Stomach (tissue), 9 donors: ENCODE measurements around the gene SHISA6. TPM values are rescaled to one million over a fixed set of nuclear protein-coding genes. Genes with fewer than 3 reads are reported as not detected.

Experiments used
- DNase-seq, 2 donors: peaks; one replicate each; pipeline versions ENCODE4 v3.0.0 to v3.0.0-alpha.2; 2013 to 2019
- H3K27ac ChIP-seq, 5 donors: fragments of 200-600 bp in 4 of 5; sonication (generic) in 4 of 5; one replicate each; pipeline ENCODE4 v1.5.1; 2013 to 2019; ENCODE audit warnings: mild to moderate bottlenecking in 1 of 5, moderate library complexity in 1 of 5
- H3K27me3 ChIP-seq, 3 donors: fragments of 200-600 bp; sonication (generic); one replicate each; pipeline ENCODE4 v1.5.1; 2017 to 2019; ENCODE audit warnings: mixed run types in 1 of 3
- H3K36me3 ChIP-seq, 4 donors: fragments of 200-600 bp; sonication (generic); 1 replicate in 3 of 4; 2 replicates in 1 of 4; pipeline ENCODE4 v1.5.1; 2016 to 2019
- H3K4me1 ChIP-seq, 4 donors: fragments of 200-600 bp; sonication (generic); one replicate each; pipeline ENCODE4 v1.5.1; 2016 to 2019
- H3K4me3 ChIP-seq, 4 donors: fragments of 200-600 bp; sonication (generic) in 3 of 4; one replicate each; pipeline ENCODE4 v1.5.1; 2016 to 2019; ENCODE audit warnings: mild to moderate bottlenecking in 1 of 4
- H3K9me3 ChIP-seq, 4 donors: fragments of 200-600 bp; sonication (generic); one replicate each; pipeline ENCODE4 v1.5.1; 2016 to 2019
- EP300 ChIP-seq: sonication (generic); formaldehyde crosslinking; IDR thresholded peaks from one replicate; pipeline ENCODE4 v1.6.1; 2017; ENCODE audit warnings: antibody characterized with exemption
- POLR2A ChIP-seq, 4 donors: fragments of 450-650 bp; IDR thresholded peaks; one replicate each; pipeline ENCODE4 v1.6.1; 2016; ENCODE audit warnings: antibody characterized with exemption in 4 of 4, control low read depth in 2 of 4, mild to moderate bottlenecking in 1 of 4, moderate library complexity in 1 of 4
- POLR2AphosphoS5 ChIP-seq, 3 donors: sonication (generic); formaldehyde crosslinking; IDR thresholded peaks; one replicate each; pipeline ENCODE4 v1.6.1; 2016; ENCODE audit warnings: antibody characterized with exemption in 3 of 3
- WGBS, 5 donors: extraction: QIAGEN DNeasy Blood & Tissue Kit in 3 of 5; methylation state at CpG; one replicate each; pipeline versions ENCODE4 v1.1.5 to v1.1.7; 2013 to 2018; 5-methylcytosine and 5-hydroxymethylcytosine counted together
- intact Hi-C: fragments of 100-400 bp; cut with DNase I; formaldehyde crosslinking; loops from one replicate; pipeline ENCODE4 v1.15.1; 2023; ENCODE audit warnings: low total_unique reads
- polyA plus RNA-seq, 3 donors: library from polyadenylated mRNA; stranded (reverse); fragments of 200-250 nt; gene quantifications; one replicate each; pipeline ENCODE4 v1.2.3, GENCODE V29; 2013
- total RNA-seq, 5 donors: library from RNA; depleted of rRNA; stranded (reverse); fragments of >200 nt; gene quantifications; one replicate each; pipeline versions ENCODE4 v1.1.0 to v1.2.3, GENCODE V29; 2014 to 2016
- TF ChIP-seq, protein P1 (sequence below), 7 experiments: fragments of 450-650 bp in 4 of 7; fragments of 200-600 bp in 3 of 7; sonication (generic) in 3 of 7; IDR thresholded peaks; one replicate each; pipeline ENCODE4 v1.5.1; 2016 to 2019; ENCODE audit warnings: antibody characterized with exemption in 7 of 7, control low read depth in 2 of 7, mild to moderate bottlenecking in 1 of 7
- donor health status: healthy with polysubstance abuse.
- donor health status: Bipolar disorder and iron deficiency.
- donor health status: healthy.

Gene SHISA6
- total and polyA plus RNA-seq, 8 donors: 0.15 to 3.6 (median 1.3) TPM; not detected in 1

DNA sequence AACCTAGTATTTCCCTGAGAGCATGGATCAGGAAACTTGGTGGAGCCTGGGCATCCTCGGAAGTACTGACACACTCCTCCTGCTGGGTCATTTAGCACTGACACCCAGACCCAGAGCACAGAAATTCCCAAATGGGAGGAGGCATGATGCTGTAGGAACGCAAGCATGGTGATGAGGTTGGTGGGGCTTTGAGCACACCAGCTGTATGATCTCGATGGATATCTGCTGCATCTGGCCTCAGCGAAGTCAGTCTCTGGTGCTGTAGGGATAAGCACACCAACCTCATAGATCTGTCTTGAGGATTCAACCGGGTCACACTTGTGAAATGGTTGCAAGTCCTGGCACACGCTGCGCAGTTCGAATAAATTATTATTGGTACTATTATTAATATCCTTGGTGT is 52.5 kb downstream of the SHISA6 start:
- WGBS, 5 donors: 81 to 87% (median 84%) methylated on average over 8 of the region's 8 CpGs
- intact Hi-C loops: loop anchor here (10.0 kb wide), 1 partner anchor 409 kb away; no protein-coding TSS in a partner anchor
- DNase-seq: no peak

DNA sequence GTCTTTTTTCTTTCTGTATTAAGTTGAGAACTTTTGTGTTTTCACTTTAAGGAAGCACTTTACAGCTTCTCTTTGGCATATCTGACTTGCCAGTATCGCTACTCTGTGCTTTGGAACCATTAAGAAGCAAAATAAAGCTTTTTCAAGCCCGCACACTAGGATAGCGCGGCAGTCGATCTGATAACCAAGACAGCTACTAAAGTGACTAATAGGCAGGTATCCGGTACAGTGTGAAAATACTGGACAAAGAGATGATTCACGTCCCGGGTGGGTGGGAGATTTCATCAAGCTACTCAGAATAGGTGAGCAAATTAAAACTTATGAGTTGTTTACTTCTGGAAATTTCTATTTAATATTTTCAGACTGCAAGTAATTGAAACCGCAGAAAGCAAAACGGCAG is 53.8 kb downstream of the SHISA6 start:
- TF ChIP-seq POLR2AphosphoS5 (IDR thresholded peaks at IDR 0.05) (no peak), POLR2A (IDR thresholded peaks at IDR 0.05) (no peak), EP300 (no peak)
- TF ChIP-seq, protein P1, sequence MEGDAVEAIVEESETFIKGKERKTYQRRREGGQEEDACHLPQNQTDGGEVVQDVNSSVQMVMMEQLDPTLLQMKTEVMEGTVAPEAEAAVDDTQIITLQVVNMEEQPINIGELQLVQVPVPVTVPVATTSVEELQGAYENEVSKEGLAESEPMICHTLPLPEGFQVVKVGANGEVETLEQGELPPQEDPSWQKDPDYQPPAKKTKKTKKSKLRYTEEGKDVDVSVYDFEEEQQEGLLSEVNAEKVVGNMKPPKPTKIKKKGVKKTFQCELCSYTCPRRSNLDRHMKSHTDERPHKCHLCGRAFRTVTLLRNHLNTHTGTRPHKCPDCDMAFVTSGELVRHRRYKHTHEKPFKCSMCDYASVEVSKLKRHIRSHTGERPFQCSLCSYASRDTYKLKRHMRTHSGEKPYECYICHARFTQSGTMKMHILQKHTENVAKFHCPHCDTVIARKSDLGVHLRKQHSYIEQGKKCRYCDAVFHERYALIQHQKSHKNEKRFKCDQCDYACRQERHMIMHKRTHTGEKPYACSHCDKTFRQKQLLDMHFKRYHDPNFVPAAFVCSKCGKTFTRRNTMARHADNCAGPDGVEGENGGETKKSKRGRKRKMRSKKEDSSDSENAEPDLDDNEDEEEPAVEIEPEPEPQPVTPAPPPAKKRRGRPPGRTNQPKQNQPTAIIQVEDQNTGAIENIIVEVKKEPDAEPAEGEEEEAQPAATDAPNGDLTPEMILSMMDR (IDR thresholded peaks at IDR 0.05): no peak
- no peak for DNase-seq
- no peak overlapping the region for H3K4me3 ChIP-seq
- 89 to 96% (median 93%) methylated on average over 10 of the region's 10 CpGs for WGBS, 5 donors
- H3K27me3 ChIP-seq: no peaks in the 10 kb centered on the region
- H3K36me3 ChIP-seq: no peaks in the 10 kb centered on the region
- intact Hi-C loops: loop anchor here (5.0 to 10.0 kb wide), 2 partner anchors 163 to 410 kb away; no protein-coding TSS in a partner anchor
- no peaks in the 10 kb centered on the region for H3K4me1 ChIP-seq
- H3K9me3 ChIP-seq: no peaks in the 10 kb centered on the region
- no peak overlapping the region for H3K27ac ChIP-seq

More for the DNA sequence above, 52.5 kb downstream of the SHISA6 start:
- H3K9me3 ChIP-seq: no peaks in the 10 kb centered on the region
- TF ChIP-seq POLR2AphosphoS5 (IDR thresholded peaks at IDR 0.05) (no peak), POLR2A (IDR thresholded peaks at IDR 0.05) (no peak), EP300 (no peak)
- TF ChIP-seq, protein P1 (IDR thresholded peaks at IDR 0.05): no peak
- no peaks in the 10 kb centered on the region for H3K4me1 ChIP-seq
- H3K27ac ChIP-seq: no peak overlapping the region
- H3K27me3 ChIP-seq: no peaks in the 10 kb centered on the region
- H3K36me3 ChIP-seq: no peaks in the 10 kb centered on the region
- H3K4me3 ChIP-seq: no peak overlapping the region

DNA sequence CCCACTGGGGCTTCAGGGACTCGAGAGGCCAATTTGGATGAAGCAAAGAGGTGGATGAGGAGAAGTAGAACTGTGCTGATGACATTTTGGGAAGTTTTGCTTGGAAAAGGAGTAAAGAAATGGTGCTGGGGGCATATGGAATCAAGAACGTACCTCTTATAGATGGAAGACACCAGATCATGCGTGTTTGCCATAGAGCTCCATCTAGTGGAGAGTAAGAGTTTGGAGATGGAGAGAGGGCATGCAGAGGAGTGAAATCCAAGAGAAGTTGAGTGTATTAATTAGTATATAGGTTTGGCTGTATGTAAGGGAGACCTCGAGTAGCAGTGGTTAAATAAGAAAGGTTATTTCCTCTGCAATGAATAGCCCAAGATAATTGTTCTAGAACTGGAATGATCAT is 56.0 kb downstream of the SHISA6 start:
- intact Hi-C loops: loop anchor here (5.0 to 10.0 kb wide), 2 partner anchors 165 to 412 kb away; no protein-coding TSS in a partner anchor
- Histone ChIP-seq H3K36me3 (no peaks in the 10 kb centered on the region), H3K9me3 (no peaks in the 10 kb centered on the region), H3K27me3 (no peaks in the 10 kb centered on the region), H3K4me1 (no peaks in the 10 kb centered on the region), H3K4me3 (no peak overlapping the region), H3K27ac (no peak overlapping the region)
- TF ChIP-seq, protein P1 (IDR thresholded peaks at IDR 0.05): peak in 4 of 7 experiments; percentile 22 to 61 (median 42)
- no peak for TF ChIP-seq POLR2AphosphoS5 (IDR thresholded peaks at IDR 0.05)
- 31 to 59% (median 35%) methylated on average over 4 of the region's 4 CpGs for WGBS, 5 donors
- no peak for DNase-seq

DNA sequence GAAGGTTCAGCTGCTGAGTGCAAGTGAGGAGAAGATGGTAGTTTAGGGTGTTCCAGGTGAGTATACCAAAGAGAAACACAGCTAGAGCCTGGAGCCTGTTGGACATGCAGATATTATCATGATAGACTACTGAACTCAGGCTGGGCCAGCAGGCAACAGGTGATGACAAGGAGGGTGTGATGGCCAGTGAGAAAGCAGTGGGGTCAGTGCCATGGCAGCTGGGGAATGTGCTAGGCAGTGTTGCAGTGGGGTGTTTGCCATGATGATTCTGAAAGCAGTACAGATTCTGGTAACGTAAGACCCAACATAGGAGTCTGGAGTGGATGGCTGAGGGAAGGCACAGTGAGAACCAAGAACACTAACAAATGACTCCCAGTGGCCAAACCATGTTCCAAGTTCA is 57.4 kb downstream of the SHISA6 start:
- WGBS, 5 donors: 88 to 94% (median 90%) methylated on average over 1 of the region's 1 CpG
- no peak for DNase-seq
- Histone ChIP-seq H3K36me3 (no peaks in the 10 kb centered on the region), H3K9me3 (no peaks in the 10 kb centered on the region), H3K27ac (no peak overlapping the region), H3K4me3 (no peak overlapping the region), H3K4me1 (no peaks in the 10 kb centered on the region), H3K27me3 (no peaks in the 10 kb centered on the region)
- intact Hi-C loops: loop anchor here (5.0 to 10.0 kb wide), 2 partner anchors 166 to 414 kb away; no protein-coding TSS in a partner anchor
- TF ChIP-seq POLR2A (IDR thresholded peaks at IDR 0.05) (no peak), POLR2AphosphoS5 (IDR thresholded peaks at IDR 0.05) (no peak), EP300 (no peak)
- TF ChIP-seq, protein P1 (IDR thresholded peaks at IDR 0.05): no peak
